LNCaP clone FGC (cell line): ENCODE results near the gene UNC13C.

Experiments
- DNase-seq: peaks from one replicate; pipeline ENCODE4 v3.0.0-alpha.2; 2011; ENCODE audit warnings: low read depth
- H3K4me3 ChIP-seq: 2 replicates; pipeline ENCODE4 v1.5.1; 2011; ENCODE audit warnings: mild to moderate bottlenecking, low read depth, low read length, control low read depth
- TF ChIP-seq, protein P1 (sequence below): IDR thresholded peaks from 2 replicates; pipeline ENCODE4 v1.5.1; 2012; ENCODE audit warnings: mild to moderate bottlenecking; ENCODE audit not compliant: control insufficient read depth, insufficient read depth; ENCODE audit errors: extremely low read depth

Gene UNC13C

DNA sequence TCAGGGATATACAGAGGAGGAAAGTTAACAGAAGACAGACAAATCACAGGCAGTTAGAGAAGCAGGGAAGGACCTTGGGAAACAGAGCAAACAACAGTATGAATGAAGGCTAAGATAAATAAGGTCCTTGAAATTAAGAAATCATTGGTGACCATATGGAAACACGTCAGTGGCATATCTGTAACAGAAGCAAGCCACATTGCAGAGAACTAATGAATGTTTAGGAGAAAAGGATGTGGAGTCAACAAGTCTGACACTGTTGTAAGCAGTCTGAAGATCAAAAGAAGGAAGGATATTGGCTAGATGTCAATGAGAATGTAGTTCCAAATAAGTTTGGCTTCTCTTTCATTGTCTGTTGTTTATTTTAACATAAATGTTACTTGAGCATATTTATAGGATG lies 542.4 kb downstream of the UNC13C start:
- no peak for DNase-seq
- TF ChIP-seq, protein P1, sequence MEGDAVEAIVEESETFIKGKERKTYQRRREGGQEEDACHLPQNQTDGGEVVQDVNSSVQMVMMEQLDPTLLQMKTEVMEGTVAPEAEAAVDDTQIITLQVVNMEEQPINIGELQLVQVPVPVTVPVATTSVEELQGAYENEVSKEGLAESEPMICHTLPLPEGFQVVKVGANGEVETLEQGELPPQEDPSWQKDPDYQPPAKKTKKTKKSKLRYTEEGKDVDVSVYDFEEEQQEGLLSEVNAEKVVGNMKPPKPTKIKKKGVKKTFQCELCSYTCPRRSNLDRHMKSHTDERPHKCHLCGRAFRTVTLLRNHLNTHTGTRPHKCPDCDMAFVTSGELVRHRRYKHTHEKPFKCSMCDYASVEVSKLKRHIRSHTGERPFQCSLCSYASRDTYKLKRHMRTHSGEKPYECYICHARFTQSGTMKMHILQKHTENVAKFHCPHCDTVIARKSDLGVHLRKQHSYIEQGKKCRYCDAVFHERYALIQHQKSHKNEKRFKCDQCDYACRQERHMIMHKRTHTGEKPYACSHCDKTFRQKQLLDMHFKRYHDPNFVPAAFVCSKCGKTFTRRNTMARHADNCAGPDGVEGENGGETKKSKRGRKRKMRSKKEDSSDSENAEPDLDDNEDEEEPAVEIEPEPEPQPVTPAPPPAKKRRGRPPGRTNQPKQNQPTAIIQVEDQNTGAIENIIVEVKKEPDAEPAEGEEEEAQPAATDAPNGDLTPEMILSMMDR: no peak
- no peak overlapping the region for H3K4me3 ChIP-seq

DNA sequence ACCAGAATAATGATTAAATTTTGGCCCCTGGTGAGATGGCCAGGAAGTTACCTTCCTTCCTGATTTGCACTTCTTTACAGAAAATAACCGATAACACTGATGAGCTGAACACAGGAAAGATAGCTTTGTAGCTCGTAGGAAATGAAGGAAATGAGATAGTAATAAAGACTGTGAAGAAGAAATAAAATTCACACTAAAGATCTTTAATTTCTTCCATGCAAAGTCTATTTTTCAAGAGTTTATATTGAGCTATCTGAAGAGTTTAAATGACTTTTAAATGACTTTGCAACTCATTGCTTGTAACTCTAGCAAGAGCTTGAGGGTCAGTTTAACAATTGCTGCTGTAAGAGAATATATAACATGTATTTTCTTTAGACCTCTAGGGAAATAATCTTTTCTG lies 543.0 kb downstream of the UNC13C start:
- H3K4me3 ChIP-seq: no peak overlapping the region
- TF ChIP-seq, protein P1: no peak
- no peak for DNase-seq

DNA sequence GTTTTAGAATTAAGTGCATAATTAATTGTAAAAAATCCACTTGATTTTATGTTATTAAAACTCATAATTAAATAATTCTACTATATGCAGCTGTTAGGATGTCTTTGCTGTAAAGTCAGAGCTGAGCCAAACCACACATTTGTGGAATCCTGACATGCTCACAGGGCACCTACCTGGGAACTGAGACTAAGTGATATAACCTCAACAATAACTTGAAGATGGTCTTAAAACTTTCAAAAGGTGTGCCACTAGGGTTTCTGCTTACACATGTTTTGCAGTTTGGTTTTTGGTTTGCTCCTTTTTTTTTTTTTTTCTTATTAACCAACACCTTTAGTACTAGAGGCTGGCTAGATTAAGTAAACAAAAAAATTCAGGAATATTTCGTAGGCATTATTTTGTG lies 549.8 kb downstream of the UNC13C start:
- no peak overlapping the region for H3K4me3 ChIP-seq
- TF ChIP-seq, protein P1: no peak
- DNase-seq: no peak

DNA sequence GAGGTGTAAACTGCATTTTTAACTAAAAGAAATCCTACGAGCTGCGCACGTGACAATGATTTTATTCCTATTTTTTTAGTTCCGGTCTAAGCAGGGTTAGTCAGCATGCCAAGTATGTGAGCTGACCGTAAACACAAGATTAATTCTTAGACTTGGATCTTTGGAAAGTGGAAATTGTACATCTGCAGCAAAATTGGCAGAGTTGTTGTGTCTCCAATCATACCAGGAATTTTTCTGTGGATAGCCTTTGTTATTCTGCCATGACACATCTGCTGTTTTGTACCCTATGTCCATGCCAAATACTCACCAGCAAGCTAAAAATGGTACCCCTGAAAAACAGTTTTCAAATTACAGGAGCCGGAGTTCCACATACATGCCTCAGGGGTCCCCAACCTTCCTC lies 562.5 kb downstream of the UNC13C start:
- DNase-seq: no peak
- H3K4me3 ChIP-seq: no peak overlapping the region
- TF ChIP-seq, protein P1: no peak

DNA sequence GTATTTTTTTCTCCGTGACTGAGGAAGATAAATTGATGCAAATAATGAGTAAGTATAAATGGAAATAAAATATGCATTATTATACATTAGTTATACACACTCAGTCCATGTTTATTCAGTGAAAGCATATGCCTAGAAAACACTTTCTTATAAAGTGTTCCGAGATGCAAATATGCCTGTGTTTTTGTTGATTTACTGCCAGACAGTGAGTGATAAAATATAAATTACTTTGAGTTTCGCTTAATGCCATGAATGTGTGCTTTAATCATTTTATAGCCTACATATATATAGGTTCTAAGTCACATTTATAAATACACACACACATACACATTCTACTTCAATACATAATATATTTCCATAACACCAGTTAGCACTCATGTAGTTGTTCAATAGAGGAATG lies 569.2 kb downstream of the UNC13C start:
- H3K4me3 ChIP-seq: no peak overlapping the region
- no peak for DNase-seq
- TF ChIP-seq, protein P1: no peak

DNA sequence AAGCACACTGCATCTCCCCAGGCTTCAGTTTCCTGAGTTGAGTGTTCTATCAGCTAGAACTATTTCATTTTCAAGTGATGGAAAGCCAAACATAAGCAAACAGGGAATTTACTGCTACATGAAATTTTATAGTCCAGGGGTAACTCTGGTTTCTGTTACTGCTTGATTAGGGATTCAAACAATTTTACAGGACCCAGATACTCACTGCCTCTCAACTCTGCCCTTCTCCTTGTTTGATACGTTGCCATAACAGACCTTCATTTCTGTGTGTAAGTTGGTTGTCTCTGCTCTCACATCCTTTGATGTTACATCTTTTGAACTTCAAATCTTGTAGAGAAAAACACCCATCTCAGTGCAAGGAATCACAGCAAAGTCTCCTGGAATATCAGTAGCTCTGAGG lies 572.7 kb downstream of the UNC13C start:
- DNase-seq: no peak
- no peak overlapping the region for H3K4me3 ChIP-seq
- TF ChIP-seq, protein P1: no peak

DNA sequence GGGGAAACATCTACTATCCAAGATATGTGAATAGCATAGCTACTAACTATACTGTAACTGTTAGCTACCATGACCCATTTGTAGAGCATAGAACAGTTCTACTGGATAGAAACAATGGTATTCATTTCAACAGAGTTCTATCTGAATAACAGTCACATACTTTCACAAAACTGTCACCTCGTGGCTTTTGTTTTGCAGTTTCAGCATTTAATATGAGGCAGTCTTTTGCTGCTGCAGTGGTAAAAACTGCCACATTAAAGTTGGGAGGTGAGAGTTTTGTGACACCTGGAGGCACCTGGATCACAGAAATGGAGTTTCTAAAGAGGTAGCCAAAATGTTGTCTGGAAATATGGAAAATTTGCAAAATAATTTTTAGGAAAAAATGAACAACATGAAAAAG lies 578.0 kb downstream of the UNC13C start:
- no peak overlapping the region for H3K4me3 ChIP-seq
- no peak for DNase-seq
- TF ChIP-seq, protein P1: no peak
